Ovary (tissue), 3 donors: ENCODE results near the gene SMARCB1.

ENCODE experiments used
- CTCF ChIP-seq, 3 donors: fragments of 450-650 bp in 2 of 3; fragments of 200-600 bp in 1 of 3; IDR thresholded peaks; one replicate each; pipeline versions ENCODE4 v1.5.1 to v1.8.0; 2016 to 2022; ENCODE audit warnings: antibody characterized with exemption in 3 of 3, mild to moderate bottlenecking in 1 of 3
- EP300 ChIP-seq: sonication (generic); formaldehyde crosslinking; IDR thresholded peaks from one replicate; pipeline ENCODE4 v1.6.1; 2017; ENCODE audit warnings: antibody characterized with exemption
- POLR2A ChIP-seq: fragments of 450-650 bp; IDR thresholded peaks from one replicate; pipeline ENCODE4 v1.6.1; 2017; ENCODE audit warnings: antibody characterized with exemption, mild to moderate bottlenecking, moderate library complexity
- donor health status: DM: no; HTN: no; CAD: no.

- TF ChIP-seq CTCF (IDR thresholded peaks at IDR 0.05) (no peak), POLR2A (no peak), EP300 (no peak)
Measured at GRCh38 chr22:23796461-23796860, 9.7 kb downstream of the SMARCB1 start.
